K562 (cell line): ENCODE results near the gene CTDSPL2. TPM values are rescaled to one million over a fixed set of nuclear protein-coding genes. Genes with fewer than 3 reads are reported as not detected.

ENCODE experiments used
- FOXK1 ChIP-seq: sonication (generic); formaldehyde crosslinking; IDR thresholded peaks from 2 replicates; pipeline ENCODE4 v1.8.0; 2022; ENCODE audit warnings: missing genetic modification reagents, mild to moderate bottlenecking, borderline replicate concordance
- FUS ChIP-seq: fragments of 200-400 bp; formaldehyde crosslinking; optimal IDR thresholded peaks from 2 replicates; pipeline ENCODE3; 2017; ENCODE audit warnings: low read depth, low read length
- PML ChIP-seq: IDR thresholded peaks from 2 replicates; pipeline ENCODE4 v1.6.1; 2012; ENCODE audit warnings: low read length, inconsistent platforms
- SMC3 ChIP-seq: conservative IDR thresholded peaks from 2 replicates; pipeline ENCODE4 v1.6.1; 2011; ENCODE audit warnings: low read depth, low read length, improper control_type of control experiment; ENCODE audit not compliant: insufficient read depth
- SPI1 ChIP-seq: IDR thresholded peaks from 2 replicates; pipeline ENCODE4 v1.6.1; 2011; ENCODE audit warnings: low read depth, low read length, control low read depth, borderline replicate concordance
- SREBF2 ChIP-seq: sonication (generic); formaldehyde crosslinking; IDR thresholded peaks from 2 replicates; pipeline ENCODE4 v1.4.0; 2020; ENCODE audit warnings: mild to moderate bottlenecking, missing genetic modification reagents
- TAF7 ChIP-seq: fragments of 450-650 bp; IDR thresholded peaks from 2 replicates; pipeline ENCODE4 v1.6.1; 2016; ENCODE audit warnings: missing genetic modification characterization, missing compliant biosample characterization
- TEAD1 ChIP-seq, 2 experiments: fragments of 450-650 bp in 1 of 2; sonication (generic) in 1 of 2; formaldehyde crosslinking; IDR thresholded peaks; 2 replicates each; pipeline versions ENCODE4 v1.4.0 to v1.8.0; 2020 to 2022; ENCODE audit warnings: mild to moderate bottlenecking in 2 of 2, missing genetic modification reagents in 1 of 2
- ZBTB17 ChIP-seq: fragments of 450-650 bp; formaldehyde crosslinking; IDR thresholded peaks from 2 replicates; pipeline ENCODE4 v1.4.0; 2020; ENCODE audit warnings: mild to moderate bottlenecking
- ZNF184 ChIP-seq: sonication (generic); formaldehyde crosslinking; IDR thresholded peaks from 2 replicates; pipeline ENCODE4 v1.5.0; 2020; ENCODE audit warnings: missing genetic modification reagents
- polyA plus RNA-seq, 8 experiments: library from polyadenylated mRNA; depleted of rRNA in 4 of 8; stranded (reverse) in 5 of 8; unstranded in 3 of 8; fragments of >200 nt; fragmentation: Nextera tagmentation in 2 of 8; fragmentation: Illumina TruSeq in 1 of 8; extraction: Ambion mirVana in 2 of 8; extraction: Trizol in 1 of 8; gene quantifications; 2 replicates each; pipeline versions ENCODE4 v1.2.1 to v1.2.3, GENCODE V29; 2011 to 2014; ENCODE audit warnings: inconsistent platforms in 1 of 8, missing spikeins in 1 of 8
- total RNA-seq, 7 experiments: library from RNA; depleted of rRNA in 6 of 7; stranded (reverse); fragments of >200 nt in 6 of 7; fragmentation: Illumina TruSeq in 2 of 7; extraction: Trizol in 2 of 7; gene quantifications; 2 replicates each; pipeline versions ENCODE4 v1.2.1 to v1.2.3, GENCODE V29; 2011 to 2021; ENCODE audit warnings: low replicate concordance in 1 of 7
- TF ChIP-seq, protein P1 (sequence below): sonication (generic); formaldehyde crosslinking; IDR thresholded peaks from 2 replicates; pipeline ENCODE4 v1.8.1; 2023; ENCODE audit warnings: missing genetic modification reagents, mild to moderate bottlenecking, borderline replicate concordance
- TF ChIP-seq, protein P2 (sequence below): fragments of 450-650 bp; IDR thresholded peaks from 2 replicates; pipeline ENCODE4 v1.7.0; 2016; ENCODE audit warnings: borderline replicate concordance
- TF ChIP-seq, protein P3 (sequence below): fragments of 450-650 bp; IDR thresholded peaks from 2 replicates; pipeline ENCODE4 v1.6.1; 2016; ENCODE audit warnings: low read depth

Gene CTDSPL2
- total and polyA plus RNA-seq, 9 of the 15 experiments (the other 6 are each of a cell fraction or from before 2014, with no cell fraction given) = 16.8 to 79.0 (median 53.1) TPM

GRCh38 chr15:44565387-44566154 is 138.1 kb downstream of the CTDSPL2 start (continued):
- TF ChIP-seq, protein P1, sequence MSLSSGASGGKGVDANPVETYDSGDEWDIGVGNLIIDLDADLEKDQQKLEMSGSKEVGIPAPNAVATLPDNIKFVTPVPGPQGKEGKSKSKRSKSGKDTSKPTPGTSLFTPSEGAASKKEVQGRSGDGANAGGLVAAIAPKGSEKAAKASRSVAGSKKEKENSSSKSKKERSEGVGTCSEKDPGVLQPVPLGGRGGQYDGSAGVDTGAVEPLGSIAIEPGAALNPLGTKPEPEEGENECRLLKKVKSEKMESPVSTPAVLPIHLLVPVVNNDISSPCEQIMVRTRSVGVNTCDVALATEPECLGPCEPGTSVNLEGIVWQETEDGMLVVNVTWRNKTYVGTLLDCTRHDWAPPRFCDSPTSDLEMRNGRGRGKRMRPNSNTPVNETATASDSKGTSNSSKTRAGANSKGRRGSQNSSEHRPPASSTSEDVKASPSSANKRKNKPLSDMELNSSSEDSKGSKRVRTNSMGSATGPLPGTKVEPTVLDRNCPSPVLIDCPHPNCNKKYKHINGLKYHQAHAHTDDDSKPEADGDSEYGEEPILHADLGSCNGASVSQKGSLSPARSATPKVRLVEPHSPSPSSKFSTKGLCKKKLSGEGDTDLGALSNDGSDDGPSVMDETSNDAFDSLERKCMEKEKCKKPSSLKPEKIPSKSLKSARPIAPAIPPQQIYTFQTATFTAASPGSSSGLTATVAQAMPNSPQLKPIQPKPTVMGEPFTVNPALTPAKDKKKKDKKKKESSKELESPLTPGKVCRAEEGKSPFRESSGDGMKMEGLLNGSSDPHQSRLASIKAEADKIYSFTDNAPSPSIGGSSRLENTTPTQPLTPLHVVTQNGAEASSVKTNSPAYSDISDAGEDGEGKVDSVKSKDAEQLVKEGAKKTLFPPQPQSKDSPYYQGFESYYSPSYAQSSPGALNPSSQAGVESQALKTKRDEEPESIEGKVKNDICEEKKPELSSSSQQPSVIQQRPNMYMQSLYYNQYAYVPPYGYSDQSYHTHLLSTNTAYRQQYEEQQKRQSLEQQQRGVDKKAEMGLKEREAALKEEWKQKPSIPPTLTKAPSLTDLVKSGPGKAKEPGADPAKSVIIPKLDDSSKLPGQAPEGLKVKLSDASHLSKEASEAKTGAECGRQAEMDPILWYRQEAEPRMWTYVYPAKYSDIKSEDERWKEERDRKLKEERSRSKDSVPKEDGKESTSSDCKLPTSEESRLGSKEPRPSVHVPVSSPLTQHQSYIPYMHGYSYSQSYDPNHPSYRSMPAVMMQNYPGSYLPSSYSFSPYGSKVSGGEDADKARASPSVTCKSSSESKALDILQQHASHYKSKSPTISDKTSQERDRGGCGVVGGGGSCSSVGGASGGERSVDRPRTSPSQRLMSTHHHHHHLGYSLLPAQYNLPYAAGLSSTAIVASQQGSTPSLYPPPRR = no peak
- TF ChIP-seq ZBTB17 (no peak), TEAD1 (CRISPR knock-in tag; IDR thresholded peaks at IDR 0.05) (no peak), FOXK1 (CRISPR knock-in tag) (no peak), FUS (no peak), SPI1 (no peak), TAF7 (tag) (no peak), ZNF184 (CRISPR knock-in tag) (no peak), SREBF2 (no peak), PML (0 out of 2 replicates have a peak, but pooled peaks have one; percentile 28), SMC3 (no peak)
- TF ChIP-seq, protein P2, sequence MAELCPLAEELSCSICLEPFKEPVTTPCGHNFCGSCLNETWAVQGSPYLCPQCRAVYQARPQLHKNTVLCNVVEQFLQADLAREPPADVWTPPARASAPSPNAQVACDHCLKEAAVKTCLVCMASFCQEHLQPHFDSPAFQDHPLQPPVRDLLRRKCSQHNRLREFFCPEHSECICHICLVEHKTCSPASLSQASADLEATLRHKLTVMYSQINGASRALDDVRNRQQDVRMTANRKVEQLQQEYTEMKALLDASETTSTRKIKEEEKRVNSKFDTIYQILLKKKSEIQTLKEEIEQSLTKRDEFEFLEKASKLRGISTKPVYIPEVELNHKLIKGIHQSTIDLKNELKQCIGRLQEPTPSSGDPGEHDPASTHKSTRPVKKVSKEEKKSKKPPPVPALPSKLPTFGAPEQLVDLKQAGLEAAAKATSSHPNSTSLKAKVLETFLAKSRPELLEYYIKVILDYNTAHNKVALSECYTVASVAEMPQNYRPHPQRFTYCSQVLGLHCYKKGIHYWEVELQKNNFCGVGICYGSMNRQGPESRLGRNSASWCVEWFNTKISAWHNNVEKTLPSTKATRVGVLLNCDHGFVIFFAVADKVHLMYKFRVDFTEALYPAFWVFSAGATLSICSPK = no peak
- TF ChIP-seq, protein P3, sequence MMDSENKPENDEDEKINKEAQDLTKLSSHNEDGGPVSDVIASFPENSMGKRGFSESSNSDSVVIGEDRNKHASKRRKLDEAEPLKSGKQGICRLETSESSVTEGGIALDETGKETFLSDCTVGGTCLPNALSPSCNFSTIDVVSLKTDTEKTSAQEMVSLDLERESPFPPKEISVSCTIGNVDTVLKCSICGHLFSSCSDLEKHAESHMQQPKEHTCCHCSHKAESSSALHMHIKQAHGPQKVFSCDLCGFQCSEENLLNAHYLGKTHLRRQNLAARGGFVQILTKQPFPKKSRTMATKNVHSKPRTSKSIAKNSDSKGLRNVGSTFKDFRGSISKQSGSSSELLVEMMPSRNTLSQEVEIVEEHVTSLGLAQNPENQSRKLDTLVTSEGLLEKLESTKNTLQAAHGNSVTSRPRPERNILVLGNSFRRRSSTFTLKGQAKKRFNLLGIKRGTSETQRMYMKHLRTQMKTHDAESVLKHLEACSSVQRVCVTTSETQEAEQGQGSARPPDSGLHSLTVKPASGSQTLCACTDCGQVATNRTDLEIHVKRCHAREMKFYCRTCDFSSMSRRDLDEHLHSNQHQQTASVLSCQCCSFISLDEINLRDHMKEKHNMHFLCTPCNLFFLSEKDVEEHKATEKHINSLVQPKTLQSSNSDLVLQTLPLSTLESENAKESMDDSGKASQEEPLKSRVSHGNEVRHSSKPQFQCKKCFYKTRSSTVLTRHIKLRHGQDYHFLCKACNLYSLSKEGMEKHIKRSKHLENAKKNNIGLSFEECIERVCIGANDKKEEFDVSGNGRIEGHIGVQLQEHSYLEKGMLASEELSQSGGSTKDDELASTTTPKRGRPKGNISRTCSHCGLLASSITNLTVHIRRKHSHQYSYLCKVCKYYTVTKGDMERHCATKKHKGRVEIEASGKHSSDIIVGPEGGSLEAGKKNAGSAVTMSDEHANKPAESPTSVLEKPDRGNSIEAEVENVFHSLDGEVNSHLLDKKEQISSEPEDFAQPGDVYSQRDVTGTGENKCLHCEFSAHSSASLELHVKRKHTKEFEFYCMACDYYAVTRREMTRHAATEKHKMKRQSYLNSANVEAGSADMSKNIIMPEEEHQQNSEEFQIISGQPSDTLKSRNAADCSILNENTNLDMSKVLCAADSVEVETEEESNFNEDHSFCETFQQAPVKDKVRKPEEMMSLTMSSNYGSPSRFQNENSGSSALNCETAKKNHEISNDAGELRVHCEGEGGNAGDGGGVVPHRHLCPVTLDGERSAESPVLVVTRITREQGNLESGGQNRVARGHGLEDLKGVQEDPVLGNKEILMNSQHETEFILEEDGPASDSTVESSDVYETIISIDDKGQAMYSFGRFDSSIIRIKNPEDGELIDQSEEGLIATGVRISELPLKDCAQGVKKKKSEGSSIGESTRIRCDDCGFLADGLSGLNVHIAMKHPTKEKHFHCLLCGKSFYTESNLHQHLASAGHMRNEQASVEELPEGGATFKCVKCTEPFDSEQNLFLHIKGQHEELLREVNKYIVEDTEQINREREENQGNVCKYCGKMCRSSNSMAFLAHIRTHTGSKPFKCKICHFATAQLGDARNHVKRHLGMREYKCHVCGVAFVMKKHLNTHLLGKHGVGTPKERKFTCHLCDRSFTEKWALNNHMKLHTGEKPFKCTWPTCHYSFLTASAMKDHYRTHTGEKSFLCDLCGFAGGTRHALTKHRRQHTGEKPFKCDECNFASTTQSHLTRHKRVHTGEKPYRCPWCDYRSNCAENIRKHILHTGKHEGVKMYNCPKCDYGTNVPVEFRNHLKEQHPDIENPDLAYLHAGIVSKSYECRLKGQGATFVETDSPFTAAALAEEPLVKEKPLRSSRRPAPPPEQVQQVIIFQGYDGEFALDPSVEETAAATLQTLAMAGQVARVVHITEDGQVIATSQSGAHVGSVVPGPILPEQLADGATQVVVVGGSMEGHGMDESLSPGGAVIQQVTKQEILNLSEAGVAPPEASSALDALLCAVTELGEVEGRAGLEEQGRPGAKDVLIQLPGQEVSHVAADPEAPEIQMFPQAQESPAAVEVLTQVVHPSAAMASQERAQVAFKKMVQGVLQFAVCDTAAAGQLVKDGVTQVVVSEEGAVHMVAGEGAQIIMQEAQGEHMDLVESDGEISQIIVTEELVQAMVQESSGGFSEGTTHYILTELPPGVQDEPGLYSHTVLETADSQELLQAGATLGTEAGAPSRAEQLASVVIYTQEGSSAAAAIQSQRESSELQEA = no peak
